ENCODE measurements around the gene ZSWIM8.
"Not testable (repeated sequence)": the region's sequence is repeated elsewhere in the genome, so short reads cannot be mapped to it uniquely, and the experiment has no call there.

Gene ZSWIM8

DNA sequence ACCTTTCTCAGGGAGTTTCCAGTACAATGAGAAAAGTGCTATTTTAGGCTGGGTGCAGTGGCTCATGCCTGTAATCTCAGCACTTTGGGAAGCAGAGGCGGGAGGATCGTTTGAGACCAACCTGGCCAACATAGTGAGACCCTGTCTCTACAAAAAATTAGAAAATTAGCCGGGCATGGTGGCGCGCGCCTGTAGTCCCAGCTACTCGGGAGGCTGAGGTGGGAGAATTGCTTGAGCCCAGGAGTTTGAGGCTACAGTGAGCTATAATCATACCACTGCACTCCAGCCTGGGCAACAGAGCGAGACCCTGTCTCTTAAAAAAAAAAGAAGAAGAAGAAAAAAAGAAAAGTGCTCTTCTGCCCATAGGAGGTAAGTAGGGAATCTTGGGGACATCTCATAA, 10.6 kb downstream of the ZSWIM8 start:
- DNase-seq = not testable (repeated sequence)

DNA sequence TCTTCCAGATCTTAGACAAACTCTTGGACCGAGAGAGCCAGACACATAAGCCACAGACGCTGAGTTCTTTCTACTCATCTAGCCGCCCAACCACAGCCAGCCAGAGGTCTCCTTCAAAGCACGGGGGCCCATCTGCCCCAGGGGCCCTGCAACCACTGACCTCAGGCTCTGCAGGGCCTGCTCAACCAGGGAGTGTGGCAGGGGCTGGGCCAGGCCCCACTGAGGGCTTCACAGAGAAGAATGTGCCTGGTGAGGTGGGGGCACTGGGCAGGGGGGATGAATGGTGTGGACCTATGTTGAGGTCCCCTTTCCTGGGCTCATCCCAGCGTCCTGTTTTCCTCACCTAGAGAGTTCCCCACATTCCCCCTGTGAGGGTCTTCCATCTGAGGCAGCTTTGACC, 11.4 kb downstream of the ZSWIM8 start:
- no peak for DNase-seq

DNA sequence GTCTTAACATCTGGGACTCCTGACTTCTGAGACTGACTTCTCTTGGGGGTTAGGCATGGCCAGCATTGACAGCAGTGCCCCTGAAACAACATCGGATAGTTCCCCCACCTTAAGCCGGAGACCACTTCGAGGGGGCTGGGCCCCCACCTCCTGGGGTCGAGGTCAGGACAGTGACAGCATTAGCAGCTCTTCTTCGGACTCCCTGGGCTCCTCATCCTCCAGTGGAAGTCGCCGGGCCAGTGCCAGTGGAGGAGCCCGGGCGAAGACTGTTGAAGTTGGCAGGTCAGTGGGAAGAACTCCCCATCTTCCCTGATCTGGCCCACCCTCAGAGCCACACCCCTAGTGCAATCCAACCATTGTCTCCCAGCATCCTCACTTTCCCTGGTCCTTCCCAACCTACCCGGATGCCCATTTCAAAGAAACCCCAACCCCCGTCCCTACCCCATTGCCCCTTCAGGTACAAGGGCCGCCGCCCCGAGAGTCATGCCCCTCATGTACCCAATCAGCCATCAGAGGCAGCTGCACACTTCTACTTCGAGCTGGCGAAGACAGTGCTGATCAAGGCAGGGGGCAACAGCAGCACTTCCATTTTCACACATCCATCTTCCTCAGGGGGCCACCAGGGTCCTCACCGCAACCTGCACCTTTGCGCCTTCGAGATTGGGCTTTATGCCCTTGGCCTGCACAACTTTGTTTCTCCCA, 12.1 kb downstream of the ZSWIM8 start:
- DNase-seq = no peak

DNA sequence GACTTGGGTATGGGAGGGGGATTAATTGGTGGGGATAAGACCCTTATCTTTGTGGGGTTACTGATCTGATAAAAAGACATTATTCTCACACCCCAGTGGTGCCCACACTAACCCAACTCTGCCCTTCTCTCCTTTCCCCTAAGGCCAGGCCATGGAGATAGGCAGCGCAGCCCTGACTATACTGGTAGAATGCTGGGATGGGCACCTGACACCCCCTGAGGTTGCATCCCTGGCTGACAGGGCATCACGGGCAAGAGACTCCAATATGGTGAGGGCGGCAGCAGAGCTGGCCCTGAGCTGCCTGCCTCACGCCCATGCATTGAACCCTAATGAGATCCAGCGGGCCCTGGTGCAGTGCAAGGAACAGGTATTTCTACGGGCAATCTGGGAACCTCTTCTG, 12.7 kb downstream of the ZSWIM8 start:
- DNase-seq = no peak

DNA sequence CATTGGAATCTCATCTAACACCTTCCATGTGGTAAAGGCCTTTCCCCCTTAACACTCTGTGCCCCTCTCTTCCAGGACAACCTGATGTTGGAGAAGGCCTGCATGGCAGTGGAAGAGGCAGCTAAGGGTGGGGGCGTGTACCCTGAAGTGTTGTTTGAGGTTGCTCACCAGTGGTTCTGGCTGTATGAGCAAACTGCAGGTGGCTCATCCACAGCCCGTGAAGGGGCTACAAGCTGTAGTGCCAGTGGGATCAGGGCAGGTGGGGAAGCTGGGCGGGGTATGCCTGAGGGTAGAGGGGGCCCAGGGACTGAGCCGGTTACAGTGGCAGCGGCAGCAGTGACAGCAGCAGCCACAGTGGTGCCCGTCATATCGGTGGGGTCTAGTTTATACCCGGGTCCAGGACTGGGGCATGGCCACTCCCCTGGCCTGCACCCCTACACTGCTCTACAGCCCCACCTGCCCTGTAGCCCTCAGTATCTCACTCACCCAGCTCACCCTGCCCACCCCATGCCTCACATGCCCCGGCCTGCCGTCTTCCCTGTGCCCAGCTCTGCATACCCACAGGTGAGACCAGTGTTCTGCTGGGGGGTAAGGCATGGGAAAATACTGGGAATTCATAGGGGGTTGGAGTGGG, 13.6 kb downstream of the ZSWIM8 start:
- no peak for DNase-seq

DNA sequence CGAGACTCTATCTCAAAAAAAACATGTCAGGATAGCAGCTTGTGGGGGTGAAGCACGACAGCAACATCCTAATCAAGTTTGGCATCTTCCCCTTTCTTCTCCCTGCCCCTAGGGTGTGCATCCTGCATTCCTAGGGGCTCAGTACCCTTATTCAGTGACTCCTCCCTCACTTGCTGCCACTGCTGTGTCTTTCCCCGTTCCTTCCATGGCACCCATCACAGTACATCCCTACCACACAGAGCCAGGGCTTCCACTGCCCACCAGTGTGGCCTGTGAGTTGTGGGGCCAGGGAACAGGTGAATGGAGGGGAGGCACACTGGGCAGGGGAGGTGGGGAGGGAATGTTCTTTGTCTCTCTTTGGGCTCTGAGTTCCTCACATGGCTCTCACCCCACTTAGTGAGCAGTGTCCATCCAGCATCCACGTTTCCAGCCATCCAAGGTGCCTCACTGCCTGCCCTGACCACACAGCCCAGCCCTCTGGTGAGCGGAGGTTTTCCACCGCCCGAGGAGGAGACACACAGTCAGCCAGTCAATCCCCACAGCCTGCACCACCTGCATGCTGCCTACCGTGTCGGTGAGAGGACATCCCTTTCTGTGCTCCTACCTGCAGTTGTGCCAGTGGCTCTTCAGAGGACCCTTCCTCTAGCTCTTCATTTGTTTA, 14.6 kb downstream of the ZSWIM8 start:
- DNase-seq = no peak

DNA sequence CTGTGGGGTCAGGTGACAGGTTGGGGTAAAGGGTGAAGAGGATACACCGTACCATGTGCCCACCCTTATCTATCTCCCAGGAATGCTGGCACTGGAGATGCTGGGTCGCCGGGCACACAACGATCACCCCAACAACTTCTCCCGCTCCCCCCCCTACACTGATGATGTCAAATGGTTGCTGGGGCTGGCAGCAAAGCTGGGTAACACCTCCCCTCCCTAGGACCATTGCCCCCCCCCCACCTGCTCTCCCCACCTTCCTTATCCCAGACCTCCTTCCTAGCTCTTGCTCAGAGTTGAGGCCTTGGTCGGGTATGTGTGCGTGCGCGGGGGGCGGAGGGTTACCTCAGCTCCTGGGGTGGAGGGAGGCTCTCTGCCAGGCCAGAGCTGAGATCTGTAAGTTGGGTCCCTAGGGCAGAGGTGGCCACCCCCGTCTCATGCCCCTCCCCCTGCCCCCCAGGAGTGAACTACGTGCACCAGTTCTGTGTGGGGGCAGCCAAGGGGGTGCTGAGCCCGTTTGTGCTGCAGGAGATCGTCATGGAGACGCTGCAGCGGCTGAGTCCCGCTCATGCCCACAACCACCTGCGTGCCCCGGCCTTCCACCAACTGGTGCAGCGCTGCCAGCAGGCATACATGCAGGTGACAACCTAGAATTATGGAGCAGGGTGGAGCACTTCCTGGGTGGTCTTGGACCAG, 15.3 kb downstream of the ZSWIM8 start:
- DNase-seq = no peak

DNA sequence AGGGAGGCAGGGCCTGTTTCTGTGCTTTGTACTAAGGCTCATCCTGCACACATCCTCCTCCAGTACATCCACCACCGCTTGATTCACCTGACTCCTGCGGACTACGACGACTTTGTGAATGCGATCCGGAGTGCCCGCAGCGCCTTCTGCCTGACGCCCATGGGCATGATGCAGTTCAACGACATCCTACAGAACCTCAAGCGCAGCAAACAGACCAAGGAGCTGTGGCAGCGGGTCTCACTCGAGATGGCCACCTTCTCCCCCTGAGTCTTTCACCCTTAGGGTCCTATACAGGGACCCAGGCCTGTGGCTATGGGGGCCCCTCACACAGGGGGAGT, 15.8 kb downstream of the ZSWIM8 start:
- no peak for DNase-seq

DNA sequence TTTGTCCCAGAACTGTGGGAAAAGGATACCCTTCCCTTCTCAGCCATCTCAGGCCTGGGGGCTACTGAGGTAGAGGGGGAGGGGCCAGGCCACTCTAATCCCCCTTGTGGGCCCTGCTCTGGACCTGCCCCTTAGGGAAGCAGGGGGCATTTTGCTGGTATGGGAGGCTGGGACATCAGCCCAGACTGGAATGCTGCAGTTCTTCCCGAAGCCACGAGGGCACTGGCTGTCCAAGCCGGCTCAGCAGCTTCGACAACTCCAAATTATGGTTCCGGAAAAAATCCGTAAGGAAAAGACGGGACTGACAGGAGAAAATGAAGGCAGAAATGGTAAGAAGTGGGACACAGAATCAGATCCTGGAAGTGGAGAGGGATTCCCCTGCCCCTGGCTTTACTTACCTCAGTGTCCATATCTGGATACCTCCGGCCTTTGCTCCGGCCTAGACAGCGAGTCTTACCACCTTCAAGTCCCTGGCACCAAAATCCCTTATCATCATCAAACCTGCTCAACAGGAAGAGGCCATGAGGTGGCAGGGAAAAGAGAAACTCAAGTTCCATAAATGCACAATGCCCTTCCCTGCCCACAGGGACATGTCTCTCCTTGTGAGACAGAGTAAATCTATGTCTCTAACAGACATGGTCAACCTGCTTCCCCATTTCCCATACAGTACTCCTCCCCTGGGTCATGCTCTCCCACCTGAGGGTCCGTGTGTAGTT, 17.0 kb downstream of the ZSWIM8 start:
- DNase-seq = no peak

DNA sequence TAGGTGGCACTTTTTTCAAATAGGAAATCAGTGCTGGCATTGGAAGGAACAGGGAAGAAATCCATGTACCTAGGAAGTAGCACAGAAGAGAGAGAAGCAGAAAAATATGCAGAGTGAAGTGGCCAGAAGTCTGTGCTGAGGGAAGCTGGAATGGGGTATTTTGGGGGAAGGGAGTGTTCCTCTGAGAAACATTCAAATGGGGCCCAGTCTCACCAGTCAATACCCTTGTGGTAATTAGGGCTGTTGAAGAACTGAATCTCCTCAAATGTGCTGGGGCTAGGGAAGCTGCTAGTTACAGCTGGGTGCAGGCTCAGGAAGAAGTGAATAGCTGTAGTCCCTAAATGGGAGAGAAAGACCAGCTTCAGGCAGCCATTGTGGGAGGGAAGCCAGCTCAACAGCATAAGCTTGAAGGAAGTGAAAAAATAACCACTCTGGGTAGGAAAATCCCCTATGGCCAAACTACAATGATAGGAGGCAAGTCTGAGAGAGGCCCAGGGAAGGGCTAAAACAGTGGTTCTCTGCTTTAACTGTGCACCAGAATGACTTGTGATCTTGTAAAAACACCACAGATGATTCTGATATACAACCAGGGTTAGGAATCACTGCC, 18.4 kb downstream of the ZSWIM8 start:
- no peak for DNase-seq

DNA sequence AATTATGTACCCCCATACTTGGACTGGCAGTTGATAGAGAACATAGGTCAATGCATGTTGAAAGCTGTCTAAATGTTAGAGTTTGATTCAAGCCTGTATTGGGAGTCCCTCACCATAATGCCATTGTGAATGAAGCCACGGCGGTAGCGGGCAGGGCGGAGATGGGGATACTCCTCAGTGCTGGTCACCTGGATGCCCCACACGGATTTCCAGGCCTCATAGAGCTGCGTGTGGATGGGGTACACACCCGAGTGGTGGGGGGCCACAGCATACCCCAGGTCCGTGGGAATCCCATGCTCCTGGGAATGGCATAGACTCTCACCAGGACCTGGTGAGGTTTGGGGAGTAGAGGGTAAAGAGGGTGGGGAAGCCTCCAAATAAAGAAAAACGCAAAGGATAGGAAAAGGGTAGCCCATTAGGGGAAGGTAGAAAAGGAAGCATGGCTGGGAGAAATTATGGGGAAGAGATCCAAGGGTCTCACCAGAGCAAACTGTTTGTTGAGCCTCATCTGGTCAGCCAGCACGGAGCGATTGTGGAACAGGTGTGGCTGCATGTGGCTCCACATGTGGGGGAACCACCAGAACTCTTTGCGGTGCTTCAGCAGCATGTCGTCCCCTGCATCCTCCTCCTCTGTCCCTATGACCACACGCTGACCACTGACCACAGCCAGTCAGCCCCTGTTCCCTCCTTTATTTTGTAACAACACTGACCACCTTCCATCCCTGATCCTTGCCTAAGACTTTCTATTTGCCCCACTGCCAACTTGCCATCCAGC, 21.0 kb downstream of the ZSWIM8 start:
- DNase-seq = no peak

DNA sequence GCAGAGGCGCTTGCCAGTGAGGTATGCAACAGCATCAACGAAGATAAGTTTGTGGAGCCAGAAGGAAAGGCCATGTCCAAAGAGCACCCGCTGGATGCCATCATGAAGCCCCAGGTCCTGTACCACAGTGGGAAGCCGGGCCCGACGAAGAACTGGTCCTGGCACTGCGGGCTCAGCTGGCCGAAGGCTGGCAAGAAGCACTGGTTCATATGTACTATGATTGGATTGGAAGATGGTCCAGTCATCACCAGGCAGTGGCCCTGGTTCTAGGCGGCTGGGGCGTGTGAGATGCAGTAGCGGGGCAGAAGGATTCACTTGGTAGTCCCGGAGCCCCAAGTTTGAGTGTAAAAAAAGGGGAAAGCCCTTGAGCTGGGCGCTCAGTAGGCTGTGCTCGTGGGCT, 22.1 kb downstream of the ZSWIM8 start:
- DNase-seq = no peak

DNA sequence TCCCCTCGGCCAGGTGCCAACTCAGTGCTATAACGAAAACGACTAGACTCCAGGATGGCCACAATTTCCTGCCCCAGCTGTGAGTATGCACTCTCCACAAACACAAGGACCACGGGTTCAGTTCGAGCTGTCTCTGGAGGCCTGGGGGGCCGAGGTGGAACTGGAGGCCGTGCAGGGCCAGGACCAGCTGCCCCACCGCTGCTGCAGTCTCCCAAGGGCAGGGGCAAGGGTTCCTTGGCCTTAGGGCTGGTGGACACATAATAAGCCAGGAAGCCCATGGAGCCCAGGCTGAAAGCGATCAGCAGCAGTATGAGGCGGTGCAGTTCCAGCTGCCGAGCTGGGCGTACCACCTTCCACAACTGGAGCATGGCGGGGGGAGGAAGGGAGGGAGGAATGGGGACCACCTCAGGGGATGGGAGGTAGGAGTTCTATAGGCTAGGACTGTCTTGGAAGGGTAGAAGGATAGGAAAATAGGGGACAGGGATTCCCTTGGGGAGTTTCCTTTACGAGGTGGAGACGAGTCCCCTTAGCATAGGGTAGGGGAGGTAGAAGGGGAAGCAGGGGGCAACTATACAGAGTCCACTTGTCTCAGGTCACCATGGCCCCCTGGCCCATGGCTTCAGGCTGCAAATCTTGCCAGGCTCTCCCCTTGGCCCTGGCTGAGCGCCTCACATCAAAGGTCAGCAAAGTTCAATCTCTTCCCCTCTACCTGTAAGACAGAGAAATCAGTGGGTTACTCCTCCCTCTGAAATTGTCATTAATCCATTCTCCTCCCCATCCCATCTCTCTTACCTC, 22.8 kb downstream of the ZSWIM8 start:
- DNase-seq = no peak

DNA sequence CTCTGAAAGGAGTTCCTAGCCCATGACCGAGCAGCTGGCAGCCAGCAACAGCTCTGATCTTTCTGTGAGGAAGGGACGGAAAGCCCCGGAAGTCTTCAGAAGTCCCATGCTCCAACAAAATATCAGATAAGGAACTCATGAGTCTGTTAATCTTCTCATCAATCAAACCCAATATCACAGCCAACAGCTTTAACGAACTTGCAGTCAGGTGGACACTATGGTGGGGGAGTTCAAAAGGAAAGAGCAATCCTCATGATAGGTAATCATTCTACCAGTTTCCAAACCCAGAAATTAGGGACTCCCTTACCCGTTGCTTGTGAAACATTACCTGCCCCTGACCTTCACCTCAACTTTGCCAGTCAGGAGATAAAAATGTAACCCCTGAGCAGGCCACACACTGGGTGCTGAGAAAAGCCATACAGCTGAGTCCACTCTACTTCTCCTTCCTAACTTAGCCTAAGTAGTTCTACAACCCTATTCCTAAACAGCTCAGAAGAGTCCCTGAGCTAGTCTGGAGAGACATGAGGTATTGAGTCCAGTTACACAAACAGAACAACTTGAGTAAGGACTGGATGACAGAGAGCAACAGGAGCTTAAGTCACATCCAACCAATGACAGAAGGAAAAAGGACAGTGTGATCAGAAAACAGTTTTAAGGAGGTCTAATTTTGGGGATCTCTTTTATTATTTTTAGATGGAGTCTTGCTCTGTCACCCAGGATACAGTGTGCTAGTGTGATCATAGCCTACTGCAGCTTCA, 23.8 kb downstream of the ZSWIM8 start:
- DNase-seq = no peak

DNA sequence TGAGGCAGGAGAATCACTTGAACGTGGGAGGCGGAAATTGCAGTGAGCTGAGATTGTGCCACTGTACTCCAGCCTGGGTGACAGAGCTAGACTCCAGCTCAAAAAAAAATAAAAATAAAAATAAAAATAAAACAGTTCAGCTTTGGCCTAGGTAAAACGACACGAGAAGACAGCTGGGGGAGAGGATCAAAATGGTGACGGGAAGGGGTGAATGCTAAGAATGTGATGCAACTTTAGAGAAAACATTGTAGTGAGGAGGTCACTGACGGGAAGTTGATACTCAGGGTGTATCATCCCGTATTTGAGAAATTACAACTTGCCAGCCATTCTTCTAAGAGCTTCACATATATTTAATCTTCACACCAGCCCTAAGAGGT, 24.9 kb downstream of the ZSWIM8 start:
- DNase-seq = no peak

DNA sequence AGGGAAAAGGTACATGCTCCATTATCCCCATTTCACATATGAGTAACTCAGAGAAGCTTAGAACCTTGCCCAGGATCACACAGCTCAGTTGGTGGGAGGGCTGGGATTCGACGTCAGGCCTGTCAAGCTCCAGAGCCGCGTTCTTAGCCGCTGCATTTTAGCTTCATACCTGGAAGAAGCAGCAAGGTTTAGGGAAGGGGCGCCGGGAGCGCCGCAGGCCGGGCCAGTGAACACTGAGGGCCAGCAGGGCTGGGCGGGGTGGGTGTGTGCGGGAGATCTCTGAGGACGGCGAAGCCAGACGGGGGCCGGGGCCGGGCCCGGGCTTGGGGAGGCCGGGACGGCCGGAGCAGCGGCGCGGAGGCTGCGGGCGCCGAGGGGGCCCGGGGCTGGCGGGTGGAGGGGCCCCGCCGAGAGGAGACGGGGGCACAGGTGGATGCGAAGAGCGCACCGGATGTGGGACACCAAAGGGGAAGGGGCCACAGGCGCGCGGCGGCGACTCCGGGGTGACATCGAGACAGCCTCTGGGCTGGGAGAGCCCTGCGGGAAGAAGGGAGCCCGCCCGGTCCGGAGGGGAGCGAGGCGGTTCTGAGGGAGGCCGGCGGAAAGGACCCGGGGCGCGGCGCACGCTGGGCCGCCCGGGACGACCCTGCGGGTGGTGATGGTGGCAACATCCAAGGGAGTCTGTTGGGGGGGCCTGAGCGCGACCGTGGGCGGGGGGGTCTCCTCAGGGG, 25.5 kb downstream of the ZSWIM8 start:
- peak in 2 of 4 experiments; percentile 63 to 65 for DNase-seq

DNA sequence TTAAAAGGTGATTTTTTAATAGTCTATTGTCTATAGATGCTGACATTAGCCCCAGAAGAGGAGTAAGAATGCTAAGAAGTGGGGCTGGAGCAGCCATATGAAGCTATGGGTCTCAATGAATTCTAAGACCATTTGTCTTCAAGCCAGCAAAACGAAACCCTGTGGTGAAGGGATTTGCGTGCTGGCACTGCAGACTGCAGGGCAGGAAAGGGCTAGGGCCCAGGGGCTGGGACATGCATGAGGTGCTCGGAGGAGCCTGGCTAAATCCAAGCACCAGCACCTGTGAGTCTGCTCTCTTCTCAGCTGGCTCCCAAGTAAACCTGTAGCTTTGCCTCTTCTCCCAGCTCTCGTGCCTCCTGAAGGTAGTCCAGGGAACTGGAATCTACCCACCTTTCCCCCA, 27.3 kb downstream of the ZSWIM8 start:
- no peak for DNase-seq

DNA sequence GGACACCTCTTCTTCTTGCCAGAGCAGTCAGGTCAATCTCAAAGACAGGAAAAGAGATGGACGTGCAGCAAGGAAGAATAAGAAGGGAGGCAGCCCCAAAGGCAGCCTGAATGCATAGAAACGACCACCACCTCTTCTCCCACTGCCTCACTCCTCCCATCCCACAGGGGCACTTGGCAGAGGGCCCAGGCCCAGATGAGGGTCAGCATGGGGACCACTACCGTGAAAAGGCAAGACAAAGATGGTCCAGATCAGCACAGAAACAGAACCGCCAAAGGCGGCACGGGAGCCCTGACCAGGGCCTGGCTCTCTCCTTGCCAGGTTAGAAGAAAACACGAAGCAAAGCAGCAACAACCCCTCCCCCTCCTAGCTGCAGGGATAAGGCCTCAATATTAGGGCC, 27.9 kb downstream of the ZSWIM8 start:
- DNase-seq = no peak

DNA sequence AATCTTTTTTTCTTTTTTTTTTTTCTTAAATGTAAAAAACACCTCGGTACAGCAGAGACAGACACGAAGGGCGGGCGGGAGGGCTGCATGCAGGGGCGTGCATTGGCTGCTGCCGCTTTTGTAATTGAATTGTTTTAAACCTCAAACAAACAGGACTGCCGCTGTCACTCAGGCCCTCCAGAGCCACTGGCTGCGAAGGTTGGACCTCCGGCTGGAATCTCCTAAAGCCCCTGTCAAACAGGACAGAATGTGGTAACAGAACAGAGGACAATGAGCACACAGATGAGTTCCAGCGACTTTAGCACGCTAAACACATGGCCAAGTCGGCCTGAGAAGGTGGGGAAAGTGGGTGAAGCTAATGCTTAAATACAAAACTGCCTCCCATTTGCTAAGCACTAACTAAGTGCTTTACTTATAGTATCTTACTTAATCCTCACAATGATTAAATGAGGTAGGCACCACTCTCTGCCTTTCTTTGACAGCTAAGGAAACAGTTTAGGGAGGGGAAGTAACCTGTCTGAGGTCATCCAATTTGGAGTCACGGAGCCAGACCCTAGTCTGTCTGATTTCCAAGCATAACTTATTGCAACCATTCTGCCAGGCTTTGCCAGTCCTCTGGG, 29.0 kb downstream of the ZSWIM8 start:
- DNase-seq = no peak
